ENCODE results near the gene PGM5.
"Not testable (repeated sequence)": the region's sequence is repeated elsewhere in the genome, so short reads cannot be mapped to it uniquely, and the experiment has no call there.

DNA sequence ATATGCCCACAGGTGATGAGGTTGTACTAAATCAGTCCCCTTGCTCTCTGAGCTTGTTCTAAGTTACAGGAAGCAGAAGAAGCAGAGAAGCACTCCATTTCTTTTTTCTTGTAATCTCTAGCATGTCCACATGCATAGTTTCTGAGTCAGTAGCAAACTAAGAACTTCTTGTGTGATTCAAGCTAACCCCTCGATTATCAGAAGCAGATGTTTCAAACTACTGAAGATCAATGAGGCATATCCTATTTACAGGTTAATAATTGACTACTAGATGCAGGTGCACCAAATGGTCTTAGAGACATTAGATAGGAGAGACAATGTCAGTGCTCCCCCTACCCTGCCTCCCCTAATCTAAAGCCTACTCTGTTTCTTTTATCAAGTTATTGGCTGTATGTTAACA lies 21.3 kb downstream of the PGM5 start:
- not testable (repeated sequence) for TF ChIP-seq POLR2A (IDR thresholded peaks at IDR 0.05; ENCODE audit: low read depth, low read length); CEBPB (IDR thresholded peaks at IDR 0.05; ENCODE audit: low read depth, low read length); NFE2L2 (IDR thresholded peaks at IDR 0.05; ENCODE audit: low read depth, low read length); CHD1 (IDR thresholded peaks at IDR 0.05; ENCODE audit: low read depth, low read length); MXI1 (IDR thresholded peaks at IDR 0.05; ENCODE audit: borderline replicate concordance, low read depth, low read length)
- TF ChIP-seq, protein P1, sequence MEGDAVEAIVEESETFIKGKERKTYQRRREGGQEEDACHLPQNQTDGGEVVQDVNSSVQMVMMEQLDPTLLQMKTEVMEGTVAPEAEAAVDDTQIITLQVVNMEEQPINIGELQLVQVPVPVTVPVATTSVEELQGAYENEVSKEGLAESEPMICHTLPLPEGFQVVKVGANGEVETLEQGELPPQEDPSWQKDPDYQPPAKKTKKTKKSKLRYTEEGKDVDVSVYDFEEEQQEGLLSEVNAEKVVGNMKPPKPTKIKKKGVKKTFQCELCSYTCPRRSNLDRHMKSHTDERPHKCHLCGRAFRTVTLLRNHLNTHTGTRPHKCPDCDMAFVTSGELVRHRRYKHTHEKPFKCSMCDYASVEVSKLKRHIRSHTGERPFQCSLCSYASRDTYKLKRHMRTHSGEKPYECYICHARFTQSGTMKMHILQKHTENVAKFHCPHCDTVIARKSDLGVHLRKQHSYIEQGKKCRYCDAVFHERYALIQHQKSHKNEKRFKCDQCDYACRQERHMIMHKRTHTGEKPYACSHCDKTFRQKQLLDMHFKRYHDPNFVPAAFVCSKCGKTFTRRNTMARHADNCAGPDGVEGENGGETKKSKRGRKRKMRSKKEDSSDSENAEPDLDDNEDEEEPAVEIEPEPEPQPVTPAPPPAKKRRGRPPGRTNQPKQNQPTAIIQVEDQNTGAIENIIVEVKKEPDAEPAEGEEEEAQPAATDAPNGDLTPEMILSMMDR (conservative IDR thresholded peaks at IDR 0.05; ENCODE audit: low read depth, low read length) = not testable (repeated sequence)
- TF ChIP-seq, protein P2, sequence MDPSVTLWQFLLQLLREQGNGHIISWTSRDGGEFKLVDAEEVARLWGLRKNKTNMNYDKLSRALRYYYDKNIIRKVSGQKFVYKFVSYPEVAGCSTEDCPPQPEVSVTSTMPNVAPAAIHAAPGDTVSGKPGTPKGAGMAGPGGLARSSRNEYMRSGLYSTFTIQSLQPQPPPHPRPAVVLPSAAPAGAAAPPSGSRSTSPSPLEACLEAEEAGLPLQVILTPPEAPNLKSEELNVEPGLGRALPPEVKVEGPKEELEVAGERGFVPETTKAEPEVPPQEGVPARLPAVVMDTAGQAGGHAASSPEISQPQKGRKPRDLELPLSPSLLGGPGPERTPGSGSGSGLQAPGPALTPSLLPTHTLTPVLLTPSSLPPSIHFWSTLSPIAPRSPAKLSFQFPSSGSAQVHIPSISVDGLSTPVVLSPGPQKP (IDR thresholded peaks at IDR 0.05; ENCODE audit: borderline replicate concordance, low read depth, low read length) = not testable (repeated sequence)
